Central memory CD4-positive, alpha-beta T cell (primary cell): ENCODE results near the gene CD72.
"Not testable (repeated sequence)": the region's sequence is repeated elsewhere in the genome, so short reads cannot be mapped to it uniquely, and the experiment has no call there.

Experiments
- DNase-seq: peaks from one replicate; pipeline ENCODE4 v3.0.0; 2022

The CD72 gene

DNA sequence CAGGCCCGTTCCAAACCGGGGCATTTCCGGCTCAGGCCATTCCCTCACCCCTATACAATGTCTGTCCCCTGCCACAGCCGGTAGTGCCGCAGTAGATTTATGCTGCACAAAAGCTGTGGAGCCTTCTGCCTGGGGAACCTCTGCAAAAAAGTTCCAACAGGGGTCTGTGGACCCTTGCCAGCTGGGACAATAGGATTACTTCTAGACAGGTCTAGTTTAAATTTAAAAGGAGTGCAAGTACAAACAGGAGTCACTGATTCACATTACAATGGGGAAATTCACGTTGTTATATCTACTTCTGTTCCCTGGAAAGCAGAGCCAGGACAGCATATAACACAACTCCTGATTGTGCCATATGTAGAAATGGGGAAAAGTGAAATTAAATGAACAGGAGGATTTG is 34.7 kb downstream of the CD72 start:
- DNase-seq: not testable (repeated sequence)

GRCh38 chr9:35579659-35580227 is 38.5 kb downstream of the CD72 start:
- DNase-seq: not testable (repeated sequence)

DNA sequence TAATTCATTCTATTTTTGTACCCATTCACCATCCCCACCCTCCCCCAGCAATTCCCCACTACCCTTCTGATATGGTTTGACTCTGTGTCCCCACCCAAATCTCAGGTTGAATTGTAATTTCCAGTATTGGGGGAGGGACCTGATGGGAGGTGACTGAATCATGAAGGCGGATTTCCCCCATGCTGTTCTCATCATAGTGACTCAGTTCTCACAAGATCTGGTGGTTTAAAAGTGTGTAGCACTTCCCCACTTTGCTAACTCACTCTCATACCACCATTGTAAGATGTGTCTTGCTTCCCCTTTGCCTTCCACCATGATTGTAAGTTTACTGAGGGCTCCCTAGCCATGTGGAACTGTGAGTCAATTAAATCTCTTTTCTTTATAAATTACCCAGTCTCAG is 39.1 kb downstream of the CD72 start:
- no peak for DNase-seq

GRCh38 chr9:35577486-35577885 is 40.7 kb downstream of the CD72 start:
- no peak for DNase-seq

GRCh38 chr9:35575478-35575877 is 42.7 kb downstream of the CD72 start:
- no peak for DNase-seq

DNA sequence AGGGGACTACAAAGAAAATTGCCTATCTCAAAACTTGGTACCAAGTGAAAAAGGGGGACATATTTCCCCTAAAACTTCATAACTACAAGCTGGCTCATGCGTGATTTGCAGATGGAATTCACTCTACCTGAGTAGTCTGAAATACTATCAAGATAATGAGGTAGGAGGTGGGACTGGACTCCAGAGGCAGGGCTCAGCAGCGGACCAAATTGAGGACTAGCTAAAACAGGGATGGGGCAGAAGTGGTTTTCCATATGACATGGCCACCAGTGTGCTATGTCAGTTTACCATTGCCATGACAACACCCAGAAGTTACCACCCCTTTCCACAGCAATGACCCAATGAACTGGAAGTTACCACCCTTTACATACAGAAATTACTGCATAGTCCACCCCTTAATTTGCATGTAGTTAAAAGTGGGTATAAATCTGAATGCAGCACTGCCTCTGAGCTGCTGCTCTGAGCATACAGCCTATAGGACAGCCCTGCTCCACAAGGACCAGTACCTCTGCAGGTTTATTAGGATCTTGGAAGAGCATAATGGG is 43.6 kb downstream of the CD72 start:
- no peak for DNase-seq

DNA sequence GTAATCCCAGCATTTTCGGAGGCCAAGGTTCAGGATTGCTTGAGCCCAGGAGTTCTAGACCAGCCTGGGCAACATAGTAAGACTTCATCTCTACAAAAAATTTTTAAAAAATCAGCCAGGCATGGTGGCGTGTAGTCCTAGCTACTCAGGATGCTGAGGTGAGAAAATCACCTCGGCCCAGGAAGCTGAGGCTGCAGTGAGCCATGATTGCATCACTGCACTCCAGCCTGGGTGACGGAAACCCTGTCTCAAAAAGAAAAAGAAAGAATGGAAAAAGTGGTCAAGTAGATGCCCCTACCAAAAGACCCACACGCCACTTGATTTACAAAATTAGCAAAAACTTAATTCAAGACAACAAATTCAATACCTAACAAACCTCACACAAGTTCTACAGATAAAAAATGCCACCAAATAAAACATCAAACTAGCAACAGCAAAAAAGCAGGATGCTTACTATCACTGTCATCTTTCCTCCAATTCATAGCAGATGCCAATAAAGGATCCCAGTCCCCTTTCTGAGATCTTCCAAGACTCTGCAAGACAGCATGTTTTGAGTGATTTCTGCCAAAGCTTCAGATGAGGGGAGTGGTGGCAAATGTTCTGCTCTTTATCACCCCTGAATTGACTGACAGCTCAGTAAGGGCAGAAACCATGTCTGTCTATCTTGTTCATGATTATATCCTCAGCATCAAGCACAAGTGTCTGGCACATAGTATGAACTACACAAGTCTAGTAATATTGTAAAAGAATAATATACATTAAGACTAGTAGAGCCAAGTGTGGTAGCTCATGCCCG is 47.3 kb downstream of the CD72 start:
- DNase-seq: no peak

- DNase-seq: no peak
Measured at GRCh38 chr9:35569206-35569605, 49.0 kb downstream of the CD72 start.

GRCh38 chr9:35568196-35568595 is 50.0 kb downstream of the CD72 start:
- no peak for DNase-seq

DNA sequence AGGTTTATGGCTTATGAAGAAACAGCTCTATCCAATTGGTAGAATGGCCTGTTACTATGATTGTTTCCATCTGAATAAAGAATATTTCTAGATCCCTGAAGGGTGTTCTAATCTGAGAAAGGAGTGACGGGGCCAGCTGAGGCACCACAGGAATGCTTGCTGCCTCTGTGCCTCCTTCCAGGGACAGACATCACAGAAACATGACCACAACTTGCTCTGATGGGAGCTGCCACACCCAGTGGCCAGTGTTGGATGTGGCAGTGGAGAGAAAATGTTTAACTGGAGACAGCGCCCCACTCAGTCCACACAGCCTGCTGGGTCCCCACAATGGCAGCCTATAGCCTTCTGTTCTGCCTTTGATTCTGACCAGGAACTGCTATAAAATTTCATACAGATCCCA is 51.8 kb downstream of the CD72 start:
- DNase-seq: no peak

DNA sequence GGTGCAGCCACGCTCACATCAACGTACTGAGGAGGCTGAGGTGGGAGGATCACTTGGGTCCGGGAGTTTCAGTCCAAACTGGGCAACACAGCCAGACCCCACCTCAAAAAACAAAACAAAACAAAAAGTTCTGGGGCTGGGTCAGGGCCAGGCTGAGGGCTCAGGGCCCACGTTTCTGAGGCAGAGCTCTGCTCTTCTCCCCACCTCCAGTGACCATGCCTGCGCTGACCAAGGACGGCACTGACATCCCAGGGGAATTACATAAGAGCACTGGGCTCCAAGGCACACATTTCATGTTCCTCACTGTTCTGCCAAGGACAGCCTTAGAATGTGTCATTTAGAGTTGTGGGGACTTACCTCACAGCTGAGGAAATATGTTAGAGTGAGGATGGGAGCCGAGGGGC is 53.6 kb downstream of the CD72 start:
- DNase-seq: no peak

DNA sequence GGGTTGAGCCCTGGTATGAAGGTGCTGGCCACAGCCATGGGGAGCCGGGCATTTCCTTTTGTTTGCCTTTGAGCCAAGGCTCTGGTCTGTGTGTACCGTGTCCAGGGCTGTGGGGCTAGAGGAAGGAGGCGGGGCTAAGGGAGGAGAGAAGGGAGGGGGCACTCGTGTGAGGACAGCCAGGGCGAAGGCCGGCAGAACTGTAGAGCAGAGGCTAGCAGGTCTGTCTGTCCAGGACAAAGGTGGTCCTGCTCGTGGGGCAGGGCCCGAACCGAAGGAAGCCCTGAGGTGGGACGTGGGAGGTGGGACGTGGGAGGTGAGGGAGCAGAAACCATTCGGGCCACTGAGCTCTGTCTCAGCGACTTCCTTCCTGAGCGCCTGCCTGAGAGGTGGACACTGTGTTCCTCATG is 54.4 kb downstream of the CD72 start:
- DNase-seq: no peak

GRCh38 chr9:35562895-35563780 is 55.1 kb downstream of the CD72 start:
- DNase-seq: no peak

DNA sequence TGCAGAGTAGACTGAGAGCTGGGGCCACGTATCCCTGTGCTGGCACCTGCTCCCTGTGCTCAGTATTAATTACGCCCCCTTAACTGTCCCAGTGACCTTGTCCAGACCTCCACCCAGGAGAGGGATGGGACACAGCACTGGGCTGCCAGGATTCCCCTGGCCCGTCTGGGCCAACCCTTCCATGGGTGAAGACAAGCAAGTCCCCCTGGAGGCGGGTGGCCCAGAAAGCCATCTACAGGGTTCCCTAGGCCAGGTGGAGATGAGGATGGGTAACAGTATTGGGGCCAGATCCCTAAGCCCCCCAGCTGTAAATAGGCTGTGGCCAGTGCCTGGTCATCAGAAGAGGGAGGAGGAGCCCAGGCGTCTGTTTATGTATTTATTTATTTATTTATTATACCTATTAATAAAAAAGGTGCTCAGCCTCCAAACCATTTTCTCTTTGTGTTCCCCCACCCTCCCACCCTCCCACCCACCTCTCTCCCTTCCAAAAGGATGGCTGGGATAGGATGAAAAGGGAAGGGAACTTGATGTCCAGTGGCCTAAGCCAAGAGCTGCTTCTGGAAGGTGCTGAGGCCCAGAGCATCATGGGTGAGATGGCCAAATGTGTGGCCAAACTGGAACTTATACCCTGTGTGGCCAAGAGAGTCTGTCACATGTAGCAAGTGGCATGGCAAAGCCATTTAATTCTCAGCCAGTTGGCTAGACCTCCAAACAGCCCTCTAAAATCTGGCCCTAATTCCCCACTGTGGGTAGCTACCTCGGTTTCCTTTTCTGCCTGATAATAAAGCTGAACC is 56.5 kb downstream of the CD72 start:
- DNase-seq: no peak

DNA sequence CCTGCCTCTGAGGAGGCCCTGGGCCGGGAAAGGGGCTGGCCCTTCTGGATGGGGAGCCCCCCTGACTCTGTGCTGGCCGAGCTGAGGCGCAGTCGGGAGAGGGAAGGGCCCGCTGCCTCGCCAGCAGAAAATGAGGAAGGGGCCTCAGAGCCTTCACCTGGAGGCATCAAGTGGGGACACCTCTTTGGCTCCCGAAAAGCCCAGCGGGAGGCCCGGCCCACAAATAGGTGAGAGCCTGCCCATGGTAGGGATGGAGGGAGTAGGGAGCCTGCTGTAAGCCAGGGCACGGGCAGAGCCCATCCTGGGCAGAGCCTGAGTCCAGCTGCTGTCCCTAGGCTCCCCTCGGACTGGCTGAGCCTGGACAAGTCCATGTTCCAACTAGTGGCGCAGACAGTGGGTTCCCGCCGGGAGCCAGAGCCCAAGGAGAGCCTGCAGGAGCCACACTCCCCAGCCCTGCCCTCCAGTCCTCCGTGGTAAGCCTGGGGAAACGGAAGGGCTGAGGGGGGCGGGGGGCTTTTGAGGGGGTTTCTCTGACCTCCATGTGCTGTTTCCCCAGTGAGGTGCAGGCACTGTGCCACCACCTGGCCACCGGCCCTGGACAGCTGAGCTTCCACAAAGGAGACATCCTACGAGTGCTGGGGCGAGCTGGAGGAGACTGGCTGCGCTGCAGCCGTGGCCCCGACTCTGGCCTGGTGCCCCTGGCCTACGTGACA is 57.4 kb downstream of the CD72 start:
- DNase-seq: no peak
